ENCODE results near the gene KCNA4. TPM values are rescaled to one million over a fixed set of nuclear protein-coding genes. Genes with fewer than 3 reads are reported as not detected.

Gene KCNA4
- polyA plus RNA-seq, 3 donors, result not detected

GRCh38 chr11:30019481-30019880 lies 2.7 kb upstream of the KCNA4 start:
- Histone ChIP-seq H3K9ac (ENCODE audit: insufficient read depth, low read length, poor library complexity, severe bottlenecking) (no peak overlapping the region), H3K4me2 (replicated peaks; ENCODE audit: extremely low read depth, low read length, poor library complexity, severe bottlenecking) (no peak overlapping the region), H3K9me3 (replicated peaks in 1 of 2; ENCODE audit: control insufficient read depth in 1 of 2, insufficient read depth in 1 of 2, low read length in 2 of 2) (peaks cover 0 to 38% of the 10 kb centered on the region in 2 donors), H3K27me3 (ENCODE audit: control insufficient read depth in 2 of 2, insufficient read depth in 2 of 2, low read length in 2 of 2) (peaks cover 39 to 54% of the 10 kb centered on the region in 2 donors), H2AFZ (ENCODE audit: insufficient read depth, low read depth, low read length, poor library complexity, severe bottlenecking) (no peak overlapping the region), H3K4me1 (ENCODE audit: control insufficient read depth in 1 of 2, insufficient read depth in 2 of 2, low read length in 2 of 2) (no peaks in the 10 kb centered on the region), H3K27ac (ENCODE audit: low read depth in 1 of 2, low read length in 2 of 2) (no peak overlapping the region), H3K4me3 (replicated peaks in 1 of 3; ENCODE audit: low read depth in 2 of 3, low read length in 3 of 3) (no peak overlapping the region), H3K36me3 (replicated peaks in 1 of 2; ENCODE audit: control insufficient read depth in 1 of 2, insufficient read depth in 2 of 2, low read length in 2 of 2) (no peaks in the 10 kb centered on the region), H3K79me2 (ENCODE audit: insufficient read depth, low read length) (no peaks in the 10 kb centered on the region), H4K20me1 (ENCODE audit: insufficient read depth, low read length) (no peaks in the 10 kb centered on the region)
- no peak for TF ChIP-seq CTCF (IDR thresholded peaks at IDR 0.05)
- intact Hi-C loops (cut with micrococcal nuclease), result no loop called here
- WGBS (ENCODE audit: insufficient coverage), result no CpG with 5 or more reads among the region's 3 CpGs
- no peaks in the 10 kb centered on the region for H3K4me1 Mint-ChIP-seq
- no peaks in the 10 kb centered on the region for H3K36me3 Mint-ChIP-seq
- H3K27me3 Mint-ChIP-seq (ENCODE audit: low read depth in 3 of 3), result peaks cover 24 to 33% (median 25%) of the 10 kb centered on the region in 3 donors
- peak overlapping the region in 1 of 2 donors; percentile 74 for H3K4me3 Mint-ChIP-seq
- H3K27ac Mint-ChIP-seq, result no peak overlapping the region
- H3K9me3 Mint-ChIP-seq, result peaks cover 0 to 34% (median 15%) of the 10 kb centered on the region in 7 donors
- DNase-seq, result no peak

DNA sequence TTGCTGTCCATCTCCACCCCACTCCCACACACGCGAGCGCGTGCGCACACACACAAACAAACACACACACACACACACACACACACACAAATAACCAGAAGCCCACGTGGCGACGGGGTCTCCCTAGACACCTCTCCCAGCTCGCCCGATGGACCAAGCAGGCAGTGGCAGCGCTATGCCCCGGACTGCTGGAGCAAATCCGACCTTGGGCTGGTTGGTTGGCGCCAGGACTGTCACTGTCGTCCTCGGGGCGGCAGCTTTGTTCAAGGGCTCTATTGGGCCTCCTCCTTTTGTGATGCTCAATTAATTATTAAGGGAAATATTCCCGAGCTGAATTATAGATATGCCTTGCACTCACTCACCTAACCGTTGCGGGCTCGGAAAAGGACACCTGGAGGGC lies 1.7 kb upstream of the KCNA4 start:
- Histone ChIP-seq H3K4me2 (replicated peaks; ENCODE audit: extremely low read depth, low read length, poor library complexity, severe bottlenecking) (no peak overlapping the region), H3K27ac (ENCODE audit: low read depth in 1 of 2, low read length in 2 of 2) (no peak overlapping the region), H3K4me3 (replicated peaks in 1 of 3; ENCODE audit: low read depth in 2 of 3, low read length in 3 of 3) (no peak overlapping the region), H3K9me3 (replicated peaks in 1 of 2; ENCODE audit: control insufficient read depth in 1 of 2, insufficient read depth in 1 of 2, low read length in 2 of 2) (peaks cover 0 to 38% of the 10 kb centered on the region in 2 donors), H3K36me3 (replicated peaks in 1 of 2; ENCODE audit: control insufficient read depth in 1 of 2, insufficient read depth in 2 of 2, low read length in 2 of 2) (no peaks in the 10 kb centered on the region), H3K79me2 (ENCODE audit: insufficient read depth, low read length) (no peaks in the 10 kb centered on the region), H4K20me1 (ENCODE audit: insufficient read depth, low read length) (no peaks in the 10 kb centered on the region), H3K9ac (ENCODE audit: insufficient read depth, low read length, poor library complexity, severe bottlenecking) (no peak overlapping the region), H3K27me3 (ENCODE audit: control insufficient read depth in 2 of 2, insufficient read depth in 2 of 2, low read length in 2 of 2) (peaks cover 39 to 55% of the 10 kb centered on the region in 2 donors), H2AFZ (ENCODE audit: insufficient read depth, low read depth, low read length, poor library complexity, severe bottlenecking) (no peak overlapping the region), H3K4me1 (ENCODE audit: control insufficient read depth in 1 of 2, insufficient read depth in 2 of 2, low read length in 2 of 2) (no peaks in the 10 kb centered on the region)
- 8% methylated on average over 13 of the region's 21 CpGs for WGBS (ENCODE audit: insufficient coverage)
- Mint-ChIP-seq H3K4me1 (no peaks in the 10 kb centered on the region), H3K36me3 (no peaks in the 10 kb centered on the region), H3K4me3 (peak overlapping the region in 1 of 2 donors; percentile 74), H3K27ac (no peak overlapping the region), H3K27me3 (ENCODE audit: low read depth in 3 of 3) (peaks cover 24 to 33% (median 25%) of the 10 kb centered on the region in 3 donors), H3K9me3 (peaks cover 0 to 34% (median 15%) of the 10 kb centered on the region in 7 donors)
- no peak for TF ChIP-seq CTCF (IDR thresholded peaks at IDR 0.05)
- no peak for DNase-seq
- intact Hi-C loops (cut with micrococcal nuclease), result no loop called here
